NCI-H460 (cell line): ENCODE data around the gene ATP8B1. TPM values are rescaled to one million over a fixed set of nuclear protein-coding genes. Genes with fewer than 3 reads are reported as not detected.

Experiments used
- DNase-seq: peaks from one replicate; pipeline ENCODE4 v3.0.0-alpha.2; 2016; ENCODE audit warnings: low read depth; ENCODE audit errors: extremely low read depth
- total RNA-seq: library from RNA; depleted of rRNA; stranded (reverse); fragments of >200 nt; shearing (Covaris generic); gene quantifications from 2 replicates; pipeline ENCODE4 v1.2.3, GENCODE V29; 2014

The ATP8B1 gene
- total RNA-seq, 1 experiment from 2014 or later: 0.25 TPM

DNA sequence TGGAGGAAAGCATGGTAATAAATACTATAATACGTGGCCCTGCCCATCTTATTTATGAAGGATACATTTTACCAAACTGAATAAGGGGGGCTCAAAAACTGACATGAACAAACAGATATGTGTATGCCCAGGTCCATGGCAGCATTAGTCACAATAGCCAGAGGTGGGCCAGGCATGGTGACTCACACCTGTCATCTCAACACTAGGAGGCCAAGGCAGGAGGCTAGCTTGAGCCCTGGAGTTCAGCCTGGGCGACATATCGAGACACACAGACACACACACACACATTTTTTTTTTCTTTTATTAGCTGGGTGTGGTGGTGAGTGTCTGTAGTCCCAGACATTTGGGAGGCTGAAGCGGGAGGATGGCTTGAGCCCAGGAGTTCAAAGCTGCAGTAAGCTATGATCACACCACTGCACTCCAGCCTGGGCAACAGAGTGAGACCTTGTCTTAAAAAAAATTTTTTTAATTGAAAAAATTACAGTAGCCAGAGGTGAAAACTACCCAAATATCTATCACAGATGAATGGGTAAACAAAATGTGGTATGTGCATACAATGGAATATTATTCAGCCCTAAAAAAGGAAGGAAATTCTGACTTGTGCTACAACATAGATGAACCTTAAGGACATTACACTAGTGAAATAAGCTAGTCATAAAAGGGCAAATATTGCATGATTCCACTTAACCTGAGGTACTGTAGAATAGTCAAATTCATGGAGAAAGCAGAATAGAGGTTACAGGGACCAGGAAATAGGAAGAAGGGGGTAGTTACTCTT lies 8.0 kb downstream of the ATP8B1 start:
- no peak for DNase-seq

GRCh38 chr18:57793302-57793986 lies 9.7 kb downstream of the ATP8B1 start:
- DNase-seq: no peak

GRCh38 chr18:57792631-57793301 lies 10.3 kb downstream of the ATP8B1 start:
- no peak for DNase-seq

DNA sequence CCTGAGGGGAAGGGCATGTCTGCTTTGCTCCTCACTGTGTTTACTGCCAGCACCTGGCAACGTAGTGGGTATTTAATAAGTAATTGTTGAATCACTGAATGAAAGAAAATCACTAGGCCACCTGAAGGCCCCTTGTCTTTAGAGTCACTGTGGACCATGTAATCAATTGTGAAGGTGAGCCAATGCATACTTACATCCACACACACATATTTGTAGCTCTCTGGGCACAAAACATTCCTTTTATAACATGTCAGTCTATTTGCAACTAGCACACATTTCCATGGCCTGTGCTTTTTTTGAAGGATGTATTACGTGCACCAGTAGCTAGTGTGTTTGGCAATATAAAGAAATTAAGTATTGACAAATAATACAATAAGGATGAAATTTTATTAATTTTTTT lies 11.2 kb downstream of the ATP8B1 start:
- no peak for DNase-seq

DNA sequence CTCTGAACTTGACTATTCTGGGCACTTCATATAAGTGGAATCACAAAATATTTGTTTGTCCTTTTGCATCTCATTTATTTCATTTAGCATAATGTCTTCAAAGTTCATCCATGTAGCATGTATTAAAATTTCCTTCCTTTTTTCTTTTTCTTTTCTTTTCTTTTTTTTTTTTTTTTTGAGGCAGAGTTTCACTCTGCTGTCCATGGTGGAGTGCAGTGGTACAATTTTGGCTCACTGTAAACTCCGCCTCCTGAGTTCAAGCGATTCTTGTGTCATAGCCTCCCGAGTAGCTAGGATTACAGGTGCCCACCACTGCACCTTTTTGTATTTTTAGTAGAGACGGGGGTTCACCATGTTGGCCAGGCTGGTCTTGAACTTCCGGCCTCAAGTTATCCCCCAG lies 11.9 kb downstream of the ATP8B1 start:
- DNase-seq: no peak

DNA sequence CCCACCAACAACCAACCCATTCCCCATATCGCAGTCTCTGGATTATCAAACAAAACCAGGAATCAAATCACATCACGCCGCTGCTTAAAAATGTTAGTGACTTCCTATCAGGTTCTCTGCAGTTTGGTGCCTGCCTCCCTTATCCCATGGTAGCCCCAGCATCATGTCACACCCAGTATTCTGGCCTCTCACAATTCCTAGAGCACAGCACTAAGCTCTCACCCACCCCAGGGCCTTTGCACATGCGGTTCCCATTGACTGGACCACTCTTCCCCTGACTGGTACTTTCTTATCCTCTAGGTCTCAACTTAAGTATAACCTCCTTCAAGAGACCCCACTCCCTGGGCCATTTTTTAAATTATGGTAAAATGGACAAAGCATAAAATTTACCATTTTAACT lies 12.8 kb downstream of the ATP8B1 start:
- no peak for DNase-seq

GRCh38 chr18:57789759-57790158 lies 13.4 kb downstream of the ATP8B1 start:
- no peak for DNase-seq

- DNase-seq: no peak
Measured at GRCh38 chr18:57789090-57789489, 14.0 kb downstream of the ATP8B1 start.

- DNase-seq: no peak
Measured at GRCh38 chr18:57787068-57787685, 15.9 kb downstream of the ATP8B1 start.

- no peak for DNase-seq
Measured at GRCh38 chr18:57785751-57786437, 17.2 kb downstream of the ATP8B1 start.

DNA sequence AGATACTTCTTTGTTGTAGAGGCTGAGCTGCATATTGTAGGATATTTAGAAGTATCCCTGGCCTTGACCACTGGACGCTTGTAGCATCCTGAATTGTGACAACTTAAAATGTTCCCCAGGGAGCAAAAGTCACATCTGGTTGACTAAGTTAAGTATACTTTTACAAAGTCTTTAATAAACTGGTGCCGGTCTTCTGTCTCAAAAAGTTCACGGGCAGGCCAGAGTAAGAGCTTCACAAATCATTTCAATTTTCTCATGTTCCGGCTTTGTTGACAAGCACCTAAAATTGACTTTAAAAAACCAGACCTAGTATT lies 18.4 kb downstream of the ATP8B1 start:
- no peak for DNase-seq

DNA sequence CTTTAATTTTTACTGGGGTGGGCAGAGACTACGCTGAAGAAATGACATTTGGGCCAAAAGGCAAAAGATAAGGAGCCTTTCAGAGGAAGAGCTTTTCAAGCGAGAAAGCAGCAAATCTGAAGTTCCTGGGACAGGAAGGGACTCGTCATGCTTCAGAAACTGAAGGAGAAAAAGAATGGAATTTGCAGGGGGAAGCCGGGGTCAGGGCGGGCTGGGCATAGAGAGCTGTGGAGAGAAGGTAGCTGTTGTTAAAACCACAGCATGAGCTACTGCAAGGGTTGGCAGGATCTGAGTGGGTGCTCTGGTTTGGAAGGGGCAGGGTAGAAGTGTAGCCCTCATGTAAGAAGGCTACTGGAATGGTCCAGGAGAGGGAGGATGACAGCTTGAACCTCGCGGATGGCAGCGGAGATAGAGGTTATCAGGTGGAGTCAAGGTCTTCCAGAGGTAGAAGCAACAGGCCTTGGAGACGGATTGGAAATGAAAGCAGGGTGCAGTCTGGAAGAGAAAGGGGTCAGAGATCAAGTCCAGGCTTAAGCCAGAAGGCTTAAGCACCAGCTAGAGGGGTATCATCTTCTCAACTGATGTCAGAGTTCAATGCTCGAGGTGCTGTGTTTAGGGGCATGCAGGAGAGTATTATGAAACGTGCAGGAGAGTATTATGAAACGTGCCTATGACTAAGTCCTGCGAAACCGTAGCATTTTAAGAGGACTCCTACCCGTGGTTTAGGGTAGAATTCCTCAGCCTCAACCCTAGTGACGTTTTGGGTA lies 18.9 kb downstream of the ATP8B1 start:
- DNase-seq: no peak

GRCh38 chr18:57782049-57782448 lies 21.1 kb downstream of the ATP8B1 start:
- DNase-seq: no peak

DNA sequence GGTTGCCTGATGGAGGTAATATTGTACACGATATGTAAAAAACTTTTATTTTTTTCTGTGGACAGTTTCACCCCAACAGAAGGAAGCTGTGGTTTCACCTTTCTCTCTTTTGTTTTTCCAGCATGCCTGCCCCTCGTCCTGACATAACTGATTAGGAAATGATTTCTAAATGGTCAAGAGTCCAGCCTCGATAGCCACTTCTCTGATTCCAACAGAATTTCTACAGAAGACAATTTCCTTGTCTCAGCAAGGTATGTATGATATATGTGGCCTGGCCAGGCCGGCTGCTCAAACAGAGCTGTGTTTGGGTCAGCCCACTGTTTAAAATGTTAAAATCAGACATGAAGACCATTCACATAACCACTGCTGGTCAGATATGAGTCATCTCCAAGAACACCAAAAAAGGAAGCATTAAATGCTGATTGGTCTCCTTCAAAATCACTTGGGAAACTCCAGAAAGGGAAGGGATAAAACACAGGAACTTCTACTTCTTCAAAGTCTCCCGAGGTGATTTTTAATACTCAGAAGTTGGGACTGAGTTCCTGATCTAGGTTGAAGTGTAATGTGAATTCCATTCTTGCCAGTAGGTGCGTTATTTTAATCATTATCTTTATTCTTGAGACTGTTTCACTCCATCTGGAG lies 22.3 kb downstream of the ATP8B1 start:
- DNase-seq: no peak

GRCh38 chr18:57780318-57780705 lies 22.8 kb downstream of the ATP8B1 start:
- no peak for DNase-seq

DNA sequence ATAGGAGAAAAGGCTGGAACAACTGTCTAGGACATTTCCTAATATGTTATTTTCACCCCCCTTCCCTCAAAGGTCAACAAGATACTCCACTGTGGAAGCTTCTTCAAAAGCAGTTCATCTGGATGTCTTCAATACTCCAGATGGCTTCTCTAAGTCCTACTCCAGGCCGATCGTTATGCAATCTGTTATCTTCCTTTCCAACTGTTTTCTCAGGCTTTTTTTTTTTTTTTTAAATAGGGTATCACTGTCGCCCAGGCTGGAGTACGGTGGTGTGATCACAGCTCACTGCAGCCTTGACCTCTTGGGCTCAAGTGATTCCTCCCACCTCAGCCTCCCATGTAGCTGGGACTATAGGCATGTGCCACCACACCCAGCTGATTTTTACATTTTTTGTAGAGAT lies 26.3 kb downstream of the ATP8B1 start:
- no peak for DNase-seq

DNA sequence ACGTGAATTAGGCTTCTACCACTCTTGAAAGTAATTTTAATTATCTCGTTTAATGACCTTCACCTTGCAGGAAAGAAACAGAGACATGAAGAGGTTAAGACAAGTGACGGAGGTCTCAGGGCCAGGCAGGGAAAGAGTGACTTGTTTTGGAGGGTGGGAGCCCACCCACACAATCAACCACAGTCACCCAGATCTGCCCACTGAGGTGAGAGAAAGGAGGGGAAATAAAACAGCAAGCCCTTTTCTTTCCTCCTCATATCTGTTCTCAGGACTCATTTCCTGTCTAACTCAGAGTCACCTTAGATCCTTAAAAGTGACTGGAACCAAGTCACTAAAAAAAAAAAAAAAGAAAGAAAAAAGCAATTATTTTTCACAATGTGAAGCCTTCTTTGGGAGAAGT lies 26.8 kb downstream of the ATP8B1 start:
- no peak for DNase-seq

DNA sequence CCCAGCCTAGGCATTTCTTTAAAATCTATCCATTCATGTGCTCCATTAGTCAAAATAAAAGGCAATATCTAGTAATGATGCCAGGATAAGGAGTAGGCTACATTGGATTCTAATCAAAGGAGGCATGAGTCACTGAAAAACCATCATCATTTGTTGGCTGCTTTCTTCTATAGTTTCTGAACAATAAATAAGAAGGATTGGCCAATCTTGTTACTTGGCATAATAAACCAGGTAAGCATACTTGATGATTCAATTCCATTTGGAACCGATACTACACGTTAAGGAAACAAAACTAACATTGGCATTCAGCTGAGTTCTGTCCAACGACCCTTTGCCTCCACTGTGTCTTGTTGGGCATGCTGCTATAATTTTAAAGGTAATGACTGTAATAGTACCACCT lies 27.2 kb downstream of the ATP8B1 start:
- no peak for DNase-seq

DNA sequence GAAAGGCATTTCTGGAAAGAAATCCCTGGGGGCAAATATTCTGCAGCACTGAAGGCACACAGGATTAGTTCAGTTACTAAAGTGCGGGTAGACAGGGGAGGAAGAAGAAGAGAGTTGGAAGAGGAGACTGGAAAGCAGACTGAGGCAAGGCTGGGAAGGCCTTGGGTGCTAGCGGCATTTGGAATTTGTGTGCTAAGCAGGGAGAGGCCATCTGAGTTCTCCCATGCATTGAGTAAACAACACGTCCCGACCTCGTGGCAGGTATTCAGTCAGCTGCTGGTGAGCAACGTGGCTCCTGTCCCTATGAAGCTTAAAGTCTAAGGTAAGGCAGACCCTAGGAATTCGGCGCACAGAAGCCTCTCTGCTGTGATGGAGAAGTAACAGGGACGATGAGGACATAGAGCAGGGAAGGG lies 30.7 kb downstream of the ATP8B1 start:
- no peak for DNase-seq

DNA sequence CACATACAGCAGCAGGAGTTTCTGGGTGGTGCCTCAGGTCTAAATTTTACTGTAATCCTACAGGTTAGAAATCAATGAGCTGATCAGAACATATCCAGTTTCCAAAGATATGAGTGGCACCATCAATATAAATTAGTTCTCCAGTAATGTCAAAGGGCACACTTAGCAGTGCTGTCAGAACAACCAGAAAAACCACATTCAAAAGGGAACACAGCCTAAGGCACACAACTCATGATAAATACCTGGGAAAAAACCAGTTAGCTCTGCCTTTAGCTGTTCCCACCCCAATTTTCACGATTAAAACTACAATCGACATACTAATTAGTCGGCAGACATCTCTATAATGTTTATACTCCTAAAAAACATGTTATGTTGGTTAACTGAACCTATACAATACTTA lies 31.5 kb downstream of the ATP8B1 start:
- DNase-seq: no peak
